OCI-LY3 (cell line): ENCODE results near the gene GJB1.

Source experiments
- H2AFZ ChIP-seq: fragments of 200-600, 300-600 bp; shearing (Covaris generic); 2 replicates; pipeline ENCODE4 v1.6.0; 2014; ENCODE audit warnings: antibody characterized with exemption, low read depth, low read length
- H3K27ac ChIP-seq: fragments of 200-600, 300-600 bp; sonication (generic); 2 replicates; pipeline ENCODE4 v1.5.1; 2014; ENCODE audit warnings: mild to moderate bottlenecking, low read length, moderate library complexity, mixed read lengths
- H3K27me3 ChIP-seq: fragments of 200-600, 300-600 bp; sonication (generic); 2 replicates; pipeline ENCODE4 v1.6.1; 2014; ENCODE audit warnings: low read depth, low read length, mixed read lengths
- H3K36me3 ChIP-seq: fragments of 200-600, 300-600 bp; sonication (generic); replicated peaks from 2 replicates; pipeline ENCODE3; 2014; ENCODE audit warnings: low read depth, low read length, mixed read lengths
- H3K4me1 ChIP-seq: fragments of 300-600, 200-600 bp; sonication (generic); 2 replicates; pipeline ENCODE4 v1.6.1; 2014; ENCODE audit warnings: low read length, mixed read lengths
- H3K4me2 ChIP-seq: fragments of 200-600, 300-600 bp; sonication (generic); 2 replicates; pipeline ENCODE4 v1.6.1; 2014; ENCODE audit warnings: low read length, mixed read lengths
- H3K4me3 ChIP-seq: fragments of 300-600, 200-600 bp; sonication (generic); 2 replicates; pipeline ENCODE4 v1.5.1; 2014; ENCODE audit warnings: antibody characterized with exemption, mild to moderate bottlenecking, low read length, moderate library complexity
- H3K79me2 ChIP-seq: fragments of 300-600, 200-600 bp; shearing (Covaris generic); 2 replicates; pipeline ENCODE4 v1.6.1; 2014; ENCODE audit warnings: mild to moderate bottlenecking, low read length, mixed read lengths
- H3K9ac ChIP-seq: fragments of 300-600, 200-600 bp; shearing (Covaris generic); 2 replicates; pipeline ENCODE4 v1.6.0; 2014; ENCODE audit warnings: mild to moderate bottlenecking, low read length, moderate library complexity
- H3K9me3 ChIP-seq: fragments of 200-600, 300-600 bp; shearing (Covaris generic); 2 replicates; pipeline ENCODE4 v1.6.1; 2014; ENCODE audit warnings: low read length, mixed read lengths; ENCODE audit not compliant: insufficient read depth
- H4K20me1 ChIP-seq: fragments of 200-600, 300-600 bp; sonication (generic); 2 replicates; pipeline ENCODE4 v1.6.1; 2016; ENCODE audit warnings: low read length, mixed read lengths; ENCODE audit not compliant: insufficient read depth
- CTCF ChIP-seq: fragments of 200-600, 300-600 bp; sonication (generic); IDR thresholded peaks from 2 replicates; pipeline ENCODE4 v1.5.1; 2014; ENCODE audit warnings: antibody characterized with exemption, low read length, low read depth
- EZH2phosphoT487 ChIP-seq: fragments of 200-600 bp; shearing (Covaris generic); IDR thresholded peaks from 2 replicates; pipeline ENCODE4 v1.6.1; 2018; ENCODE audit warnings: antibody characterized with exemption, mixed run types, low read depth

The GJB1 gene

GRCh38 chrX:71221145-71221544, 1.9 kb upstream of the GJB1 start:
- H3K27ac ChIP-seq, result no peak overlapping the region
- H3K36me3 ChIP-seq, result no peaks in the 10 kb centered on the region
- H3K9ac ChIP-seq, result no peak overlapping the region
- H3K27me3 ChIP-seq, result no peaks in the 10 kb centered on the region
- no peak overlapping the region for H3K4me2 ChIP-seq
- H3K4me3 ChIP-seq, result no peak overlapping the region
- H3K9me3 ChIP-seq, result no peaks in the 10 kb centered on the region
- H2AFZ ChIP-seq, result no peak overlapping the region
- H3K4me1 ChIP-seq, result no peaks in the 10 kb centered on the region
- no peaks in the 10 kb centered on the region for H3K79me2 ChIP-seq
- H4K20me1 ChIP-seq, result no peaks in the 10 kb centered on the region
- TF ChIP-seq CTCF (no peak), EZH2phosphoT487 (no peak)

GRCh38 chrX:71224098-71224708, 1.2 kb downstream of the GJB1 start:
- H3K27ac ChIP-seq, result no peak overlapping the region
- no peaks in the 10 kb centered on the region for H3K4me1 ChIP-seq
- H3K4me2 ChIP-seq, result no peak overlapping the region
- no peak overlapping the region for H2AFZ ChIP-seq
- TF ChIP-seq CTCF (no peak), EZH2phosphoT487 (no peak)
- no peaks in the 10 kb centered on the region for H4K20me1 ChIP-seq
- no peaks in the 10 kb centered on the region for H3K36me3 ChIP-seq
- H3K27me3 ChIP-seq, result no peaks in the 10 kb centered on the region
- H3K79me2 ChIP-seq, result no peaks in the 10 kb centered on the region
- no peaks in the 10 kb centered on the region for H3K9me3 ChIP-seq
- no peak overlapping the region for H3K9ac ChIP-seq
- H3K4me3 ChIP-seq, result no peak overlapping the region

DNA sequence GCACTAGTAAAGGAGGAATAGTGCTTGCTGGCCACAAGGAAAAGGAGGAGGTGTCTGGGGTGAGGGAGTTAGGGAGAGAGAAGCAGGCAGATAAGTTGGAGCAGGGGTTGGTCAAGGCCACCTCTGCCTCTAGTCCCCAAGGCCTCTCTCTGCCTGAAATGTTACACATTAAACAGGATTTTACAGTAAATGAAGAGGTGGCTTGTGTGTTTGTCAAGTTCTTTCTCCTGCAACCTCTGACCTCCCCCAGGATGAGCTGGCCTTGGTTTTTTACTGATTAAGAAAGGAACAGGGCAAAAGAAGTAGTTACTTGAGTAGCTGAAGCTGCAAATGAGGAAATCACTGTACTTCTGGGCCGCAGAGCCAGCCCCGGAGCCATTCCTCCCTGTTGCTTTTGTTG, 2.0 kb downstream of the GJB1 start:
- Histone ChIP-seq H3K4me1 (no peaks in the 10 kb centered on the region), H3K27me3 (no peaks in the 10 kb centered on the region), H3K36me3 (no peaks in the 10 kb centered on the region), H3K9ac (no peak overlapping the region), H3K27ac (no peak overlapping the region), H3K4me2 (no peak overlapping the region), H4K20me1 (no peaks in the 10 kb centered on the region), H2AFZ (no peak overlapping the region), H3K4me3 (no peak overlapping the region), H3K79me2 (no peaks in the 10 kb centered on the region), H3K9me3 (no peaks in the 10 kb centered on the region)
- TF ChIP-seq CTCF (no peak), EZH2phosphoT487 (no peak)

DNA sequence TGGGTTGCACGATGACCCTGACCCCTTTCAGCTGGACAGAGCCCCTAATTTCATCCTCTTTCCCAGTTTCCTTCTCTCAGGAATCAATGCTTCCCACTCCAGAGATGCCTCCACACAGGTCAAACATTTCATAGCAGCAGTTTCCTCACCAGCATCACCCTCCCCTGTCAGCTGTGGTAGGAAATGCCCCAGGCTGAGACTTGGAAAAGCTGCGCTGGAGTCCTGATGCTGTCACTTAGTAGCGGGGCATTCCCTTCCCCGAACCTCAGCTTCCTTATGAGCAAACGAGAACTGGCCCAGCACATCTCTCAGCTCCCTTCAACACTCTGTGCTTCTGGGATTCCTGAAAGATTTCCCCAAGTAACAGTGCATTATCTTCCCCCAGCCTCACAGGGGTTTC, 2.7 kb downstream of the GJB1 start:
- Histone ChIP-seq H3K4me2 (no peak overlapping the region), H4K20me1 (no peaks in the 10 kb centered on the region), H3K9me3 (no peaks in the 10 kb centered on the region), H3K9ac (no peak overlapping the region), H3K27ac (no peak overlapping the region), H3K27me3 (no peaks in the 10 kb centered on the region), H3K36me3 (no peaks in the 10 kb centered on the region), H3K4me3 (no peak overlapping the region), H3K4me1 (no peaks in the 10 kb centered on the region), H2AFZ (no peak overlapping the region), H3K79me2 (no peaks in the 10 kb centered on the region)
- TF ChIP-seq EZH2phosphoT487, result no peak
- no peak for TF ChIP-seq CTCF
